NCI-H446 treated with DMSO at 0.1 percent for 48 hours (cell line): ENCODE measurements around the gene OLFML2A.

Source experiments
- DNase-seq: peaks from one replicate; lab custom pipeline; 2025; lab: John Stamatoyannopoulos, UW

Gene OLFML2A

DNA sequence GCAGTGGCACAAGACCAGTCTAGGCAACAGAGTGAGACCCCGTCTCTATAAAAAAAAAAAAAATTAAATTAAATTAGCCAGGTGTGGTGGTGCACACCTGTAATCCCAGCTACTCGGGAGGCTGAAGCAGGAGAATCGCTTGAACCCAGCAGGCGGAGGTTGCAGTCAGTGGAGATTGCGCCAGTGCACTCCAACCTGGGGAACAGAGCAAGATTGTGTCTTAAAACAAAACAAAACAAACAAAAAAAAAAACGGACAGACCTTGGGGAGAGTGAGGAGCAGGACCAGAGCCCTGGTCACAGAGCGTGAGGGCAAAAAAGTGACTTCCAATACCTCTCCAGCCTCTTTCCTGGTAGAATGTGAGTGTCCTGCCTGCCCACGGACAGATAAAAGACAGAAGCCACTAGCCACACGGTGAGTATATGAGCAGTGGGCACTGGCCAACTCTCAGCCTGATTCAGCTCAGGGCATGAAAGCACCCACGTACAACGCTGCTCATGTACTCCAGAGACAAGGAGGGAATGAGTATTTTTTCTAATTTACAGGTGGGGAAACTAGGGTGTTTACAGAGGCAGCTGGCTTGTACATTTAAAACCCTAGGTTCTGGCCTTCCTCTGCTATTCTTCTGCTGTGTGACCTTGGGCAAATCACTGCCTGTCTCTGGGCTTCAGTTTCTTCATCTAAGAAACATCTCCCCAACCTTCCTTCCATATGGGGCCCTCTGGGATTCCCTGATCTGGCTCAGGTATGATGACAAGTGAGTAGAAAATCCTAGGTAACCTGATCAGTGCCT, 1.8 kb downstream of the OLFML2A start:
- no peak for DNase-seq

DNA sequence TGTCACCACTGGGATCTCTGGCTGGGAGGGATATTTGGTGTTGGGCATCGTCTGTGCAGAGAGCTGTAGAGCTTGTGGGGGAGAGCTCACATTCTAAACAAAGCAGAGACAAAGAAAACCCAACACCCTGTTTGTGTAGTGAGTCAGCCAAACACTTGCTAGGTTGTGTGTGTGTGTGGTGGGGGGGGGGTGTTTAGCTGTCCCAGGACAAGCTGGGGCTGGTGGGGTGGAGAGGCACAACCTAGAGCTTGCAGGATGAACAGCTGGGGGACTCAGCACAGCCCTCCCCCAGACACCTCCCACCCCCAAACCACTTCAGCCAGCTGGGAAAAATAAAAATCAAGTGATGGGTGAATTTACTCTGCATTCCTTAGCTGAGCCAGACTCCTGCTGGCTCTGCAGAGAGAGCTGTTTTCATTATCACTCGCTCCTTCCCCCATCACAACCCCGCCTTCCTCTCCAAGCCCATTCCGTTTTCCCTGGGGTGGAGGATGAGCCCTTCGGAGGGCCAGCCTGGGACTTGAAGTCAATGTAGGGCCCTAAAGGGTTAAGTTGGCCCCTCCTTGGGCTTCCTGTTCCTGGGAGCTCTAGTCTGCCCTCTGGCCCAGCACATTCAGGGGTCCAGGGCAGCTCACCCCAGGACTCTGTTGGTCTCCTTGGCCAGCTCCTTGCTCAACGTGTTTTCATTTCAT, 2.6 kb downstream of the OLFML2A start:
- DNase-seq: no peak

DNA sequence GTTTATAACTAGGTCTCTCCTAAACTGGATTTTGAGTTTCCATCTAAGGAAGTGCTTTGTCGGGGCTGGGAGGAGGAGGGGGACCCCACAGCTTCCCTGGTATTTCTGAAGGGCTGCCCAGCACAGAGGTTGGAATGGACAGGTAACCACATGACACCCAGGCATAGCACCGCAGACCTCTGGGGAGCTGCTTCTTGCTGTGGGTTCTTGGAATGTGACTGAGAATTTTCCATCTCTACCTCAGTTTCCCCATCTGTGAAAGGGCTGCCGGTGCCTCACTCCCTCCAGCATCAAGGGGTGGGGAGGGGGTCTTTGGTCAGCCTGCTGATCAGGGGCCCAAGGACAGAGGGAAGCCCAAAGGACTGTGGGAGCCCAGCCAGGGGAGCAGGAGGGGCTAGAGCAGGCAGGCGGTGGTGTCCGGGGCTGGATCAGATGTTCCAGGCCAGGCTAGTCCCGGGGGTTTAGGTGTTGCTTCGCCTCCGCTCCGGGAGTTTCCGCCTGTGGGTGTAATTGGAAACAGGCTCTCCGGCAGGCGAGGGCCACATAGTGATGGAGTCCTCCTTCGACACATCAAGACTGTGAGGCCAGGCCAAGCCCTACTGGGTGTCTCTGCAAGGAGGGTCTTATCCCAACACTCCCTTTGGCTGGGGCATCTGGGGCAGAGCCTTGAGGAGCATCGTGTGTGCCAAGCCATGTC, 3.3 kb downstream of the OLFML2A start:
- no peak for DNase-seq

DNA sequence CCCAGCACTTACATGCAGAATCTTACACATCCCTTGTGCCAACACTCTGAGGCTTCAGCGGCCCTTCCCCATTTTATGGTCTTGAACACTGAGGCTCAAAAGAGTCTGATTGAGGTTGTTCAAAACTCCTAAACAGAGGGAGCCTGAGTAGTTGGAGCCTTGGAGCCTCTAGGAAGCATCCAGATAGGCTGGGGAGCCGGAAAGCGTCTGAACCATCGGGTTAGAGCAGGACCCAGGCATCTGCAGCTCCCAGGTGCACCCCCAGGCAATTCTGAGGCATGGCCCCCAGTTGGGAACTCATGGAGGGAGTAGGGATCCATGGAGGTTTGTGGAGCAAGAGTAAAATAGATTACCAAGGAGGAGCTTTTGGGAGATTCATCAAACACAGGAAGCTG, 3.8 kb downstream of the OLFML2A start:
- DNase-seq: no peak

DNA sequence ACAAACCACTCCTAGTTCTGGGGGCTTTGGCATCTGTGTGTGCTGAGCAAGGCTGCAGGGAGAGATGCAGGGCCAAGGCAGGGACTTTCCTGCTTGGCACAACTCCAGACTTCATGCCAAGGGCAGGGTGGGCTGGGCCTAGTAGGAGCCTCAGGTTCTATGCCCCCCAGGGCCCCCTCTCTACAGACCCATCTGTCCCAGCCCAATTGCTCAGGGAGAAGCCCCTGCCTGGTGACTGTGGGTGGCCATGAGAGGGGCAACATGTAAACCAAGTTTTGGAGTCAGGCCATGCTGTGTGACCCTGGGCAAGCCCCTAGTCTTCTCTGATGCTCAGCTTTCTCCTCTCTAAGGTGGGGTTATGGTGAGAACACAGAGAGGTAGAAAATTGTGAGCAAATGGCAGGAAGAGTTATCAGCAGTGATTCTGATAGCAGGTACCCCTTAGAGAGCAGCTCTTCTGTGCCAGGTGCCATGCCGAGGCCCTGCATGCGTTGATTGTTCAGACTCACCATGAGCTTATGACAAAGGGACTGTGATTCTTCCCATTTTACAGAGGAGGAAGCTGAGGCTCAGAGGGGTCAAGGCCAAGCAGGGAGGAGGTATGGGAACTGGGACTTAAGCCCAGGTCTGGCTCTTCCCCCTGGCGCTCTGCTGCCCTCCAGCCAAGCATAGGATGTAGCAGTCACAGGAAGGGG, 5.2 kb downstream of the OLFML2A start:
- DNase-seq: no peak

DNA sequence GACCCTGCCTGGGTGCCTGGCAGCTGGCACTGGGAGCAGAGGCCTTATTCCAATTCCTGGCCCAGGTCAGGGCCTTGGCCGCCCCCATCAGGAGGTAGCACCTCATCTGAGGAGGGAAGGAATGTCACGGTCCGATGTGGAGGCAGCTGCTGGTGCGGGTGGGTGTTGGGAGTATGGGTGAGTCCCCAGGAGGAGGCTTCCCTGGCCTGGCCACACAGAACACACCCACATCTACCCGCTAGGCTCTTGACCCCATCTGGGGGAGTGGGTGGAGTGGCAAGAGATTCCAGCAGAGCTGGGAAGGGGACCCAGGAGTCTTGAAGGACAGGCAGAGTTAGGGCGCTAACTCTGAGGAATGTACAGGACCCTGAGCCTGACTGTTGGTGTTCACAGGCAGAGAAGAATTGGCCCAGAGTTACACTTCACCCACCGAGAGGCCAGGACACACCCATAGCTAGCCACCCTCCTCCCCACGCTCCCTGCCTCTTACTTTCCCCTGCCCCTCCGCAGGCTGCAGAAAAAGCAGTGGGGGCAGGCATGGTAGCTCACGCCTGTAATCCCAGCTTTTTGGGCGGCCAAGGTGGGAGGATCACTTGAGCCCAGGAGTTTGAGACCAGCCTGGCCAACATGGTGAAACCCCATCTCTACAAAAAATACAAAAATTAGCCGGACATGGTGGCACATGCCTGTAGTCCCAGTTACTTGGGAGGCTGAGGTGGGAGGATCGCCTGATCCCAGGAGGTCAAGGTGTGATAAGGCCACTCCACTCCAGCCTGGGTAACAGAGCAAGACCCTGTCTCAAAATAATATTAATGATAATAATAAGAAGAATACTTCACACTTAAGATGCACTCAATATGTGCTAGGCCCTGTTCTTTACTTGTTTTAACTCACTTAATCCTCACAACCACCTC, 6.0 kb downstream of the OLFML2A start:
- no peak for DNase-seq

DNA sequence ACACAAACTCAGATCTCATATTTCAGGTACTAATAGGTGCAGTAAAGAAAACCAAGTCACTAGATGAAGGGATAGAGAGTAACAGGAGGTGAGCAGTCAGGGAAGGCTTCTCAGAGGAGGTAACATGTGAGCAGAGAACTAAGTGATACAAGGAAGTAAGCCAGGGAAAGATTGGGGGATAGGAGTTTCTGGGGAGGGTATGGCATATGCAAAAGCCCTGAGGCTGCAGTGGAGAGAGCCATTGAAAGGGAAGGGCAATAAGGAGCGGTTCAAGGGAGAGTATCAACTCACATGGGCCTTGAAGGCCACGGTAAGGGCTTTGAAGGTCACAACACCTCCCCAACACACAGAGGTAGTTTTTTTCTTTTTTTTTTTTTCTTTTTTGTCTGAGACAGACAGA, 6.9 kb downstream of the OLFML2A start:
- DNase-seq: no peak

DNA sequence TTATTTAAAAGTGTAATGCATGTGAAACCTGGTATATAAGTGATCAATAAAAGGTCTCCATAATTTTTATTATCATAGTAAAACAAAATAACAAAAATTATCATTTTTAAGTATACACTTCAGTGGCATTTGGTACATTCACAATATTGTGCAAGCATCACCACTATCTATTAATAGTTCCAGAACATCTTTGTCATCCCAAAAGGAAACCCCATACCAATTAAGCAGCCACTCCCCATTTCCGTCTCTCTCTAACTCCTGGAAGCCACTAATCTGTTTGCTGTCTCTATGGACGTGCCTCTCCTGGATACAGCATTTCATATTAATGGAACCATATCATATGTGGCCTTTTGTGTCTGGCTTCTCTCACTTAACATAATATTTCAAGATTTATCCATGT, 7.6 kb downstream of the OLFML2A start:
- DNase-seq: no peak

DNA sequence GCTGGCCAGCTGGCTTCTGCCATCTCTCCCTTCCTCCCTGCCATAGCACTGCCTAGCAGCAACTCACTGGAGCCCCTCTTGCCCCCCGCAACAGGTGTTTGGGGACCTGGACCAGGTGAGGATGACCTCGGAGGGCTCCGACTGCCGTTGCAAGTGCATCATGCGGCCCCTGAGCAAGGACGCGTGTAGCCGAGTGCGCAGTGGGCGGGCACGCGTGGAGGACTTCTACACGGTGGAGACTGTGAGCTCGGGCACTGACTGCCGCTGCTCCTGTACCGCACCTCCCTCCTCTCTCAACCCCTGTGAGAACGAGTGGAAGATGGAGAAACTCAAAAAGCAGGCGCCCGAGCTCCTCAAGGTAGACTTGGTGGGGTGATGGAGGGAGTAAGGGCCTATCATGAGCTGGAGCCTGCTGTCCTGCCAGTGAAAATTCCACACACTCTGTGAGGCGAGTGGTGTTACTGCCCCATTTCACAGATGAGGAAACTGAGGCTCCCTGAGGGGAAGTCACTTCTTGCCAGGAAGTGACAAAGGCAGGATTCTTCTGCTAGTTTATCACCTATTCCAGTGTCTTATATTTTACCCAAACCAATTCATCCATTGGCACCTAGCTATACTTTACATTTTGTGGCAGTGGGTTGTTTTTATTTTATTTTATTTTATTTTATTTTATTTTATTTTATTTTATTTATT, 10.1 kb downstream of the OLFML2A start:
- DNase-seq: no peak

DNA sequence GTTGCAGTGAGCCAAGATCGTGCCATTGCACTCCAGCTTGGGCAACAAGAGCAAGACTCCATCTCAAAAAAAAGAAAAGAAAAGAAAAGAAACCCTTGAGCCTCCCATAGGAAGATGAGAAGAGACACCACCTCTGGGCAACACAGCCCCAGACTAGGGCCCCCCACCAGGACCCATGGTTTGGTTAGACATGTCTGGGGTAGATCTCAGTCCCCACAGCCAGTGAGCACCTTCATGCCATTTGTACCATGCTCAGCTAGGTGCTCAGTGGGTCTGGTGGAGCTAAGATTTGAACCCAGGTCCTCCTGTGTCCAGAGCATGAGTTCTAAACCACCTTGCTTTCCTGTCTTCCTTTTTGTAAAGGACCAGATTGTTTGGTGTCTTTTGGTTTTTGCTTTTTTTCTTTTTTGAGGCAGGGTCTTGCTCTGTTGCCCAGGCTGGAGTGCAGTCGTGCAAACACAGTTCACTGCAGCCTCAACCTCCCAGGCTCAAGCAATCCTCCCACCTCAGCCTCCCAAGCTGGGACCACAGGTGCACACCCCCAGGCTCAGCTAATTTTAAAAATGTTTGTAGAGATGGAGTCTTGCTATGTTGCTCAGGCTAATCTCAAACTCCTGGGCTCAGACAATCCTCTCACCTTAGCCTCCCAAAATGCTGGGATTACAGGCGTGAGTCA, 11.7 kb downstream of the OLFML2A start:
- no peak for DNase-seq

DNA sequence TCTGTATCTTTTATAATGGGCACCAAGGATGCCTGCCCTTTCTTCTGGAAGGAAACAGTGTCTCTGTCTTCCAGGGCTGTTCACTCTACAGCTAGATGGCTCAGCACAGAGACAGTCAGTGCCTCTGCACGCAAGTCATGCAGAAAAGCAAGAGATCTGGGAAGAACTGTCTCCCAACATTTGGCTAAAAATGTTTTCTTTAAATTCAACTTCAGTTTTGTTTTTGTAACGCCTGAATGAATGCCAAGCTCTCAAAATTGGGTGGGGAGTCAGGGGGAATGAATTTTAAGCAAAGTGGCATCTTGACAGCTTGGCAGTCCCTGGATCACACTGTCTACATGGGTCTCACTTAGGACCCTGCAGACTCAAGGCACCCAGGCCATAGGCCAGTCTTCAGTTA, 12.6 kb downstream of the OLFML2A start:
- DNase-seq: no peak

DNA sequence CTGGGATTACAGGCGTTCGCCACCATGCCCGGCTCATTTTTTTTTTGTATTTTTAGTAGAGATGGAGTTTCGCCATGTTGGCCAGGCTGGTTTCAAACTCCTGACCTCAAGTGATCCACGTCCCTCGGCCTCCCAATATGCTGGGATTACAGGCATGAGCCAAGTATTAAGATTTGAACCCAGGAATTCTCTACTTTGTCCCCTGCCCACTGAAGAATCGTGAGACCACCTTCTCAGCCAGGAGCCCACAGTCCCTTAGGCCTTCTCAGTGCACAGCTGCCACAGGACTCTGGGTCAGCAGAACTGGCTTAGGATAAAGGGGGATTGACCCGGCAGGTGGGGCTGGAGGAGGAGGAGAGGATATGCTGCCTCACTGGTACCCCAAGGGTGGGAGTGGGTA, 13.4 kb downstream of the OLFML2A start:
- no peak for DNase-seq

DNA sequence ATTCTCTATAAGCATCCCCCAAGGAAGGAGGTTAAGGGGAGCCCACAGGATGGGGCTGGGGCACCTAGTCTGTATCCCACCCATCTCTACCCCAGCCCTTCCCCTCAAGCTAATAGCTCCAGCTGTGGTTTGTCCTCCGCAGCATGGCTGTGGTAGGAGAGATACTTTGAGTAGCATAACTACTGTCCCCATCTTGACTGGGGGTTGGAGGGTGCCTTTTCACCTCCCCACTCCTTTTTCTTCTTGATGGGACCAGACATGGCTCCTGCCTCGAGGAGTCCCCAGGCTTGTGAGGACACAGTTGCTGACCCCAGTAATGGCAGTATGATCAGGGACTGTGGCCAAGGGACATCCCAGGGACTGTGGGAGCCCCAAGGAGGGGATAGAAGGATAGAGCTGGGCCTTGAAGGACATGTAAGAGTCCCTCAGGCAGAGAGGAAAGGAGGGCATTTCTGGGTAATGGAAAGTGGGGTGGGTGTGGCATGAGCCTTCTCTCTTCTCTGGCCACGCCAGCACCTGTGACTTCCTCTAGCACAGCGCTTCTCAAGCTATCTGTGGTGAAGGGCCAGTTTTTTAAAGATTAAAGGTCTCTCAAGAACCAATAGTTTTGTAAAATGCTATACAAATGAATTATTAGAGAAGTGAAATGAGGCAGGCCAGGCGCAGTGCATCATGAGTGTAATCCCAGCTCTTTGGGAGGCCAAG, 14.0 kb downstream of the OLFML2A start:
- no peak for DNase-seq

DNA sequence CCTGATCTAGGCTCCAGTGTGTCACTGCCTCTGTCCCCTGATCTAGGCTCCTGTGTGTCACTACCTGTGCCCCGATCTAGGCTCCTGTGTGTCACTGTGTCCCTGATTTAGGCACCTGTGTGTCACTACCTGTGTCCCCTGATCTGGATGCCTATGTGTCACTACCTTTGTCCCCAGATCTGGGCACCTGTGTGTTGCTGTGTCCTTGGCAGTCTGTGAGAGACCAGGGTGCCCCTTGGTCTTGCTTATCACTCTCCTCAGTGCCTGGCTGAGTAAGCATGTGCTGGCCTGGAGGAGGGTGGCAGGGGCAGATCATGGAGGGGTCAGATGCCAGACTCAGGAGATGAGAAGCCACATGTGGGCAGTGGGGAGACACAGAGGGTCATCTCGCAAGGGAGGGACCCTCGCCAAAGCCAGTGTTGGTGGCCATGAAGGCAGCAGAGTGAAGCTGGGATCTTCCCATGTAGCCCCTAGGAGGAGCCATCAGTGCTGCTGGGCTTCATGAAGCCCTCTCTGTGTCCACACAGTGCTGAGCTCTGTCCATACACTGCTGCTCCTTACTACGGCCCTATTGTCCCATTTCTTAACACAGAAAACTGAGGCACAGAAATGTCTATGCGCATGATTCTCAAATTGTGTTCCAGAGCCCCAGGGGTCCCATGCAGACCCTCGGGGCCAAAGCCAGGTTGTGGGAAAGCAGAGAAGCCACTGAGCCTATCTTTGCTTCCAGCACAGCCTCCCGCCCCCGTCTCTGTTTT, 15.5 kb downstream of the OLFML2A start:
- DNase-seq: no peak

DNA sequence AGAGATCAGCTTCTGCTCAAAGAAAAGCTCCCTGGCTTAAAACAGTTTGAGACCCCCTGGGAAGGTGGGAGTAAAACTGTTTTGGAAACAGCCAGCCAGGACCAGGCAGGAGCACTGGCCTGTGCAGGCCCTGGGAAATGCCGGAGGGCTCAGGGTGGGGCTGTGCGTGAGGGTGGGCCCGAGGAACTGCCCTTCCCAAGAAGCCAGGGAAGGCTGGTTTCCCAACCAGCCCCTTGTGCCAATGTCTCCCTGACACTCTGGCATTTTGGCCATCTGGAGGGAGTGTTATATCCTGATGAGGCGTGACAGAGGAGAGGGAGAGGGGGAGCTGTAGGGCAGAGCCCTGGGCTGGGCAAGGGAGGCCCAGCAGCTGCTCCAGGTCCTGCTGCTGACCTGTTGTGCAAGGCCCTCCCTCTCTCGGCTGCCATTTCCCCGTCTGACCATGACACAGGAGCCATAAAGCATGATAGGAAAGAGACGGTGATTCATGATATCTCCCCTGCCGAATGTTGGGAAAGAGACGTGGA, 16.1 kb downstream of the OLFML2A start:
- no peak for DNase-seq

DNA sequence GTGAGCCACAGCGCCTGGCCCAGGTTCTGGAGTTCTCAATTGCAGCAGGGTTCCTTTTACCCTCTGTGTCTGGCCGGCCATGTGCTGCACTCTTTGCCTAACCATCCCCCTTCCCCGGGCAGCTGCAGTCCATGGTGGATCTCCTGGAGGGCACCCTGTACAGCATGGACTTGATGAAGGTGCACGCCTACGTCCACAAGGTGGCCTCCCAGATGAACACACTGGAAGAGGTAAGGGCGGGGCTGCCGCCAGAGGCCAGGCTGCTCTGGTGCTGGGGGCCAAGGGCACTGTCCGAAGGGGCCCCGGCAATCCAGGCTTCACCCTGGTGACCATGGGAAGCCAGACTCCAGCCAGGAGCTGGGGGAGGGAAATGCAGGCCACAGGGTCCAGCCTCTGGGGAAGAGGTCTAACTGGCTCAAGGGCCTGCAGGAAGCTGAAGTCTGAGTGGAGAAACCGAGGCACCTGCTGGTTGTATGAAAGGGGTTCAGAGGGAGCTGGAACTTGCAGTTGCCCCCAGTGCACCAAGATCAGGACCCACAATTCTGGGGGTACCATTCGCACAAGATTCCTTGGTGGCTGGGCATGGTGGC, 18.1 kb downstream of the OLFML2A start:
- DNase-seq: no peak

DNA sequence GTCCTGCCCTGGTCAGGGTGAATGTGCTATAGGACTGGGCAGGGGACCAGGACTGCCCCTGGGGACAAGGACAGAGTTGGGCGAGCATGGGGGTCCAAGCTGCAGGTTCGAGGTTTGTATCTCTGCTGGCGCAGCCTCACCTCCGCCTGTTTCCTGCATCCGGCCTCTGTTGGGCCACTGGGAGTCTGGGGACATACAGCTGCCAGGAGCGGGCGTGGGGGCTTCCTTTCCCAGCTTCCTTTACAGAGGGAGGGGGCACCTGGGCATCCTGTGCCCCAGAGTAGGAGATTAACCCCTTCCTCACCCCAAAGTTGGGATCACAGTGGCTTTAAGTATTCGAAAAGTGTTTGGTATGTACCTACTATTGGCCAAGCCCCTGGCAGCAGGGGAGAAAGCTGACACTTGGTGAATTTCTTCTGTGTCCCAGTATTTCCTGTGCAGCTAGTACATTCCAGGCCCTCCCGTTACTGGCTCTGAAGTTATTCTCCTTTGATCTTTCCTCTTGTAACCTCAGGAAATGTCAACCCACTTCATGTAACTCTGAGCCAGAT, 19.0 kb downstream of the OLFML2A start:
- DNase-seq: no peak
